Stimulated activated naive CD8-positive, alpha-beta T cell treated with anti-CD3 and anti-CD28 coated beads, Interleukin-15, amount 100 ng/mL, for 72 hours (primary cell): Measurements from ENCODE around the gene NAV2.
A peak's percentile ranks its signal among the peaks of the same experiment; 100 is the strongest.

Source experiments
- ATAC-seq: fragments of 150-1000 bp; cut with Tn5 transposase; 2 replicates; pipeline ENCODE4 v1.10.0; 2021; ENCODE audit warnings: mild to moderate bottlenecking, moderate library complexity
- DNase-seq, 2 donors: peaks; one replicate each; pipeline ENCODE4 v3.0.0; 2021 to 2022
- H3K27ac Mint-ChIP-seq, 2 donors: one replicate each; pipeline ENCODE4 v1.8.0; 2022; ENCODE audit warnings: mild to moderate bottlenecking in 2 of 2, mixed read lengths in 2 of 2, moderate library complexity in 2 of 2
- H3K27me3 Mint-ChIP-seq: one replicate; pipeline ENCODE4 v1.8.0; 2022; ENCODE audit warnings: mixed read lengths
- H3K4me1 Mint-ChIP-seq: one replicate; pipeline ENCODE4 v1.8.0; 2022; ENCODE audit warnings: mild to moderate bottlenecking, mixed read lengths
- H3K4me3 Mint-ChIP-seq, 2 donors: one replicate each; pipeline ENCODE4 v1.8.0; 2022; ENCODE audit warnings: mild to moderate bottlenecking in 2 of 2, mixed read lengths in 2 of 2, moderate library complexity in 1 of 2
- H3K9me3 Mint-ChIP-seq, 2 donors: one replicate each; pipeline ENCODE4 v1.8.0; 2022; ENCODE audit warnings: mixed read lengths in 2 of 2

The NAV2 gene

GRCh38 chr11:19769820-19770219 lies 57.2 kb downstream of the NAV2 start:
- no peak for ATAC-seq
- H3K4me3 Mint-ChIP-seq: no peak overlapping the region
- no peaks in the 10 kb centered on the region for H3K9me3 Mint-ChIP-seq
- H3K27me3 Mint-ChIP-seq: peaks cover 36% of the 10 kb centered on the region
- H3K27ac Mint-ChIP-seq: no peak overlapping the region
- no peak for DNase-seq
- no peaks in the 10 kb centered on the region for H3K4me1 Mint-ChIP-seq

GRCh38 chr11:19770277-19770676 lies 57.6 kb downstream of the NAV2 start:
- H3K4me1 Mint-ChIP-seq: no peaks in the 10 kb centered on the region
- ATAC-seq (no peak), DNase-seq (no peak)
- H3K4me3 Mint-ChIP-seq: no peak overlapping the region
- no peaks in the 10 kb centered on the region for H3K9me3 Mint-ChIP-seq
- H3K27me3 Mint-ChIP-seq: peaks cover 36% of the 10 kb centered on the region
- no peak overlapping the region for H3K27ac Mint-ChIP-seq

- H3K9me3 Mint-ChIP-seq: no peaks in the 10 kb centered on the region
- H3K4me1 Mint-ChIP-seq: peaks cover 6% of the 10 kb centered on the region
- DNase-seq: no peak
- no peak overlapping the region for H3K4me3 Mint-ChIP-seq
- H3K27ac Mint-ChIP-seq: no peak overlapping the region
- ATAC-seq: no peak
- peaks cover 36% of the 10 kb centered on the region for H3K27me3 Mint-ChIP-seq
Observed at GRCh38 chr11:19771463-19771862, 58.8 kb downstream of the NAV2 start.

- no peak for ATAC-seq
- Mint-ChIP-seq H3K27me3 (peaks cover 43% of the 10 kb centered on the region), H3K4me3 (no peak overlapping the region), H3K4me1 (peaks cover 11% of the 10 kb centered on the region), H3K27ac (peak overlapping the region in 1 of 2 donors; percentile 23), H3K9me3 (no peaks in the 10 kb centered on the region)
- DNase-seq: no peak
Observed at GRCh38 chr11:19772480-19772879, 59.8 kb downstream of the NAV2 start.

GRCh38 chr11:19774329-19774728 lies 61.7 kb downstream of the NAV2 start:
- ATAC-seq: no peak
- no peak for DNase-seq
- Mint-ChIP-seq H3K9me3 (no peaks in the 10 kb centered on the region), H3K4me1 (peaks cover 20% of the 10 kb centered on the region), H3K27me3 (peaks cover 61% of the 10 kb centered on the region), H3K27ac (no peak overlapping the region), H3K4me3 (no peak overlapping the region)

GRCh38 chr11:19774817-19775580 lies 62.4 kb downstream of the NAV2 start:
- DNase-seq: no peak
- Mint-ChIP-seq H3K27me3 (peaks cover 68% of the 10 kb centered on the region), H3K9me3 (no peaks in the 10 kb centered on the region), H3K4me3 (no peak overlapping the region), H3K27ac (peak overlapping the region in 1 of 2 donors; percentile 72), H3K4me1 (peaks cover 20% of the 10 kb centered on the region)
- no peak for ATAC-seq

GRCh38 chr11:19775622-19776021 lies 63.0 kb downstream of the NAV2 start:
- H3K9me3 Mint-ChIP-seq: no peaks in the 10 kb centered on the region
- peaks cover 20% of the 10 kb centered on the region for H3K4me1 Mint-ChIP-seq
- ATAC-seq (no peak), DNase-seq (no peak)
- H3K27ac Mint-ChIP-seq: peak overlapping the region in 1 of 2 donors; percentile 72
- no peak overlapping the region for H3K4me3 Mint-ChIP-seq
- H3K27me3 Mint-ChIP-seq: peaks cover 74% of the 10 kb centered on the region

- Mint-ChIP-seq H3K27me3 (peaks cover 79% of the 10 kb centered on the region), H3K4me1 (peaks cover 20% of the 10 kb centered on the region), H3K9me3 (no peaks in the 10 kb centered on the region), H3K4me3 (no peak overlapping the region), H3K27ac (no peak overlapping the region)
- DNase-seq (no peak), ATAC-seq (peak; percentile 39)
Observed at GRCh38 chr11:19777039-19777376, 64.4 kb downstream of the NAV2 start.

GRCh38 chr11:19777377-19778102 lies 64.9 kb downstream of the NAV2 start:
- peaks cover 82% of the 10 kb centered on the region for H3K27me3 Mint-ChIP-seq
- peak; percentile 3 to 11 for DNase-seq
- no peak overlapping the region for H3K27ac Mint-ChIP-seq
- H3K4me1 Mint-ChIP-seq: peaks cover 20% of the 10 kb centered on the region
- ATAC-seq: peak; percentile 76
- peak overlapping the region; percentile 75 to 78 for H3K4me3 Mint-ChIP-seq
- H3K9me3 Mint-ChIP-seq: no peaks in the 10 kb centered on the region

GRCh38 chr11:19779740-19780139 lies 67.1 kb downstream of the NAV2 start:
- Mint-ChIP-seq H3K9me3 (no peaks in the 10 kb centered on the region), H3K27ac (no peak overlapping the region), H3K4me1 (peaks cover 20% of the 10 kb centered on the region), H3K4me3 (no peak overlapping the region), H3K27me3 (peaks cover 71% of the 10 kb centered on the region)
- no peak for DNase-seq
- no peak for ATAC-seq

GRCh38 chr11:19781351-19781750 lies 68.7 kb downstream of the NAV2 start:
- Mint-ChIP-seq H3K27ac (no peak overlapping the region), H3K4me1 (peaks cover 15% of the 10 kb centered on the region), H3K9me3 (no peaks in the 10 kb centered on the region), H3K27me3 (peaks cover 64% of the 10 kb centered on the region), H3K4me3 (no peak overlapping the region)
- ATAC-seq: no peak
- no peak for DNase-seq

GRCh38 chr11:19785265-19785664 lies 72.6 kb downstream of the NAV2 start:
- no peak overlapping the region for H3K4me3 Mint-ChIP-seq
- ATAC-seq (no peak), DNase-seq (no peak)
- H3K9me3 Mint-ChIP-seq: no peaks in the 10 kb centered on the region
- peaks cover 56% of the 10 kb centered on the region for H3K27me3 Mint-ChIP-seq
- no peaks in the 10 kb centered on the region for H3K4me1 Mint-ChIP-seq
- no peak overlapping the region for H3K27ac Mint-ChIP-seq

GRCh38 chr11:19786644-19787043 lies 74.0 kb downstream of the NAV2 start:
- no peak overlapping the region for H3K4me3 Mint-ChIP-seq
- ATAC-seq (no peak), DNase-seq (no peak)
- peaks cover 51% of the 10 kb centered on the region for H3K27me3 Mint-ChIP-seq
- H3K9me3 Mint-ChIP-seq: no peaks in the 10 kb centered on the region
- no peaks in the 10 kb centered on the region for H3K4me1 Mint-ChIP-seq
- H3K27ac Mint-ChIP-seq: no peak overlapping the region

- ATAC-seq (no peak), DNase-seq (no peak)
- Mint-ChIP-seq H3K9me3 (no peaks in the 10 kb centered on the region), H3K27me3 (peaks cover 38% of the 10 kb centered on the region), H3K27ac (no peak overlapping the region), H3K4me1 (no peaks in the 10 kb centered on the region), H3K4me3 (no peak overlapping the region)
Observed at GRCh38 chr11:19788435-19788834, 75.8 kb downstream of the NAV2 start.

- DNase-seq (no peak), ATAC-seq (no peak)
- Mint-ChIP-seq H3K27ac (no peak overlapping the region), H3K4me1 (no peaks in the 10 kb centered on the region), H3K27me3 (peaks cover 44% of the 10 kb centered on the region), H3K4me3 (no peak overlapping the region), H3K9me3 (no peaks in the 10 kb centered on the region)
Observed at GRCh38 chr11:19789245-19789644, 76.6 kb downstream of the NAV2 start.

GRCh38 chr11:19789835-19790710 lies 77.4 kb downstream of the NAV2 start:
- no peak for DNase-seq
- H3K9me3 Mint-ChIP-seq: no peaks in the 10 kb centered on the region
- H3K27me3 Mint-ChIP-seq: peaks cover 42% of the 10 kb centered on the region
- H3K4me1 Mint-ChIP-seq: no peaks in the 10 kb centered on the region
- no peak overlapping the region for H3K27ac Mint-ChIP-seq
- no peak overlapping the region for H3K4me3 Mint-ChIP-seq
- no peak for ATAC-seq
